K562 (cell line): Measurements from ENCODE around the gene TMEM163. TPM values are rescaled to one million over a fixed set of nuclear protein-coding genes. Genes with fewer than 3 reads are reported as not detected.

Experiments
- ATAC-seq: fragments of 200-7000 bp; cut with Tn5 transposase; 3 replicates; pipeline ENCODE4 v1.9.1; 2020; ENCODE audit warnings: moderate library complexity
- BruUV-seq: library from RNA; stranded (reverse); fragments of 400-500 nt; replicated peaks from 2 replicates; lab custom pipeline; 2021; lab: Mats Ljungman, UMichigan
- CTCF ChIA-PET: fragments of 300-600 bp; formaldehyde crosslinking; extraction: SDS; loops from one replicate; lab custom pipeline; 2021; ENCODE audit warnings: low intra/inter-chr PET ratio; lab: Yijun Ruan, JAX
- POLR2A ChIA-PET: fragments of 300-600, 350-650 bp; sonication (Branson Sonifier 250); formaldehyde crosslinking; extraction: SDS; loops from one replicate; lab custom pipeline; 2021; ENCODE audit warnings: antibody characterized with exemption, inconsistent platforms; lab: Yijun Ruan, JAX
- DNase-seq, 4 experiments: peaks; one replicate each; pipeline versions ENCODE4 v3.0.0 to v3.0.0-alpha.2; 2011 to 2018; ENCODE audit warnings: low spot score in 3 of 4, mixed read lengths in 3 of 4; ENCODE audit errors: extremely low read depth in 1 of 4
- FAIRE-seq: peaks from 2 replicates; lab custom pipeline; 2011; peaks lifted over from hg19 to GRCh38; lab: Jason Lieb, UNC
- H2AFZ ChIP-seq: 2 replicates; pipeline ENCODE4 v1.6.0; 2011; ENCODE audit warnings: low read depth, low read length, control low read depth, inconsistent platforms
- H3K27ac ChIP-seq: fragments of 200-600 bp; 3 replicates; pipeline ENCODE4 v1.8.0; 2011; ENCODE audit warnings: low read depth, mild to moderate bottlenecking, control low read depth, inconsistent platforms, low read length, moderate library complexity, mixed read lengths; ENCODE audit errors: extremely low read depth
- H3K27me3 ChIP-seq, 2 experiments: fragments of 300-600 bp in 1 of 2; 2 replicates in 1 of 2; 3 replicates in 1 of 2; pipeline versions ENCODE4 v1.6.0 to v1.8.0; 2011; ENCODE audit warnings: inconsistent platforms in 2 of 2, low read length in 2 of 2, mild to moderate bottlenecking in 1 of 2, mixed read lengths in 1 of 2, moderate library complexity in 1 of 2; ENCODE audit not compliant: control insufficient read depth in 2 of 2, insufficient read depth in 2 of 2
- H3K36me3 ChIP-seq: fragments of 300-600 bp; 3 replicates; pipeline ENCODE4 v1.8.0; 2011; ENCODE audit warnings: mild to moderate bottlenecking, low read length, inconsistent platforms; ENCODE audit not compliant: control insufficient read depth, insufficient read depth
- H3K4me1 ChIP-seq, 2 experiments: fragments of 200-600 bp in 1 of 2; replicated peaks in 1 of 2; 2 replicates in 1 of 2; 3 replicates in 1 of 2; pipeline versions ENCODE4 v1.5.1 to v1.8.0; 2011; ENCODE audit warnings: inconsistent platforms in 2 of 2, low read length in 2 of 2, mild to moderate bottlenecking in 1 of 2, mixed read lengths in 1 of 2, moderate library complexity in 1 of 2; ENCODE audit not compliant: control insufficient read depth in 2 of 2, insufficient read depth in 2 of 2
- H3K4me2 ChIP-seq: 2 replicates; pipeline ENCODE4 v1.6.1; 2011; ENCODE audit warnings: low read length, control low read depth, inconsistent platforms, mixed read lengths; ENCODE audit not compliant: insufficient read depth
- H3K4me3 ChIP-seq: fragments of 200-600 bp; sonication (generic), shearing (Covaris generic); 2 replicates; pipeline ENCODE4 v1.5.1; 2016; ENCODE audit warnings: control low read depth, inconsistent platforms
- H3K79me2 ChIP-seq: fragments of 200-600 bp; 3 replicates; pipeline ENCODE4 v1.8.0; 2011; ENCODE audit warnings: low read length, inconsistent platforms; ENCODE audit not compliant: control insufficient read depth, insufficient read depth
- H3K9ac ChIP-seq, 2 experiments: 2 replicates each; pipeline versions ENCODE4 v1.6.0 to v1.6.1; 2011; ENCODE audit warnings: low read depth in 2 of 2, low read length in 2 of 2, control low read depth in 1 of 2, inconsistent platforms in 1 of 2, mild to moderate bottlenecking in 1 of 2, mixed read lengths in 1 of 2; ENCODE audit not compliant: insufficient read depth in 1 of 2
- H3K9me1 ChIP-seq: one replicate; pipeline ENCODE4 v1.6.0; 2011; ENCODE audit warnings: inconsistent platforms, mild to moderate bottlenecking, low read length, moderate library complexity; ENCODE audit not compliant: control insufficient read depth, insufficient read depth
- H3K9me3 ChIP-seq: replicated peaks from 2 replicates; pipeline ENCODE4 v1.5.1; 2011; ENCODE audit warnings: low read depth, low read length, inconsistent platforms; ENCODE audit not compliant: control insufficient read depth, insufficient read depth
- H4K20me1 ChIP-seq: replicated peaks from 2 replicates; pipeline ENCODE4 v1.6.1; 2011; ENCODE audit warnings: low read length, inconsistent platforms, mixed read lengths; ENCODE audit not compliant: control insufficient read depth, insufficient read depth
- ETV5 ChIP-seq: sonication (generic); formaldehyde crosslinking; IDR thresholded peaks from 2 replicates; pipeline ENCODE4 v1.4.0; 2020; ENCODE audit warnings: low read depth, mild to moderate bottlenecking, missing genetic modification reagents
- GATAD2A ChIP-seq: fragments of 450-650 bp; IDR thresholded peaks from 2 replicates; pipeline ENCODE4 v1.6.1; 2017
- HIVEP1 ChIP-seq: fragments of 250-450 bp; sonication (Bioruptor Pico); IDR thresholded peaks from 2 replicates; pipeline ENCODE4 v1.4.0; 2020; ENCODE audit warnings: mild to moderate bottlenecking
- HMG20A ChIP-seq: fragments of 450-650 bp; formaldehyde crosslinking; conservative IDR thresholded peaks from 2 replicates; pipeline ENCODE4 v1.4.0; 2020; ENCODE audit warnings: mild to moderate bottlenecking, mixed read lengths
- HNRNPK ChIP-seq: fragments of 200-400 bp; formaldehyde crosslinking; IDR thresholded peaks from one replicate; pipeline ENCODE4 v1.6.1; 2018; ENCODE audit warnings: mild to moderate bottlenecking, low read depth, low read length; ENCODE audit not compliant: poor library complexity, severe bottlenecking
- MYC ChIP-seq, 2 experiments: fragments of 250-450 bp in 1 of 2; sonication (Bioruptor Pico) in 1 of 2; IDR thresholded peaks; 2 replicates each; pipeline versions ENCODE4 v1.5.1 to v1.6.1; 2012 to 2021; ENCODE audit warnings: low read depth in 2 of 2, borderline replicate concordance in 1 of 2, improper control_type of control experiment in 1 of 2, low read length in 1 of 2, mild to moderate bottlenecking in 1 of 2, moderate library complexity in 1 of 2
- RUNX1 ChIP-seq: sonication (generic); IDR thresholded peaks from 2 replicates; pipeline ENCODE4 v1.6.1; 2016; ENCODE audit warnings: antibody characterized with exemption, low read depth
- ZNF764 ChIP-seq: fragments of 250-450 bp; sonication (Bioruptor Pico); IDR thresholded peaks from 2 replicates; pipeline ENCODE4 v1.4.0; 2020; ENCODE audit warnings: low read depth, mild to moderate bottlenecking, moderate library complexity
- ZSCAN29 ChIP-seq: fragments of 450-650 bp; IDR thresholded peaks from 2 replicates; pipeline ENCODE4 v1.6.1; 2017
- in situ Hi-C: fragments of 300-500 bp; cut with MboI; formaldehyde crosslinking; loops from 4 replicates; pipeline ENCODE4 v1.15.0; 2018; ENCODE audit warnings: inconsistent platforms, mixed read lengths
- intact Hi-C: fragments of 100-400 bp; cut with micrococcal nuclease; formaldehyde crosslinking; loops from 2 replicates; pipeline ENCODE4 v1.14.2; 2022
- polyA plus RNA-seq, 8 experiments: library from polyadenylated mRNA; depleted of rRNA in 4 of 8; stranded (reverse) in 5 of 8; unstranded in 3 of 8; fragments of >200 nt; fragmentation: Nextera tagmentation in 2 of 8; fragmentation: Illumina TruSeq in 1 of 8; extraction: Ambion mirVana in 2 of 8; extraction: Trizol in 1 of 8; gene quantifications; 2 replicates each; pipeline versions ENCODE4 v1.2.1 to v1.2.3, GENCODE V29; 2011 to 2014; ENCODE audit warnings: inconsistent platforms in 1 of 8, missing spikeins in 1 of 8
- total RNA-seq, 7 experiments: library from RNA; depleted of rRNA in 6 of 7; stranded (reverse); fragments of >200 nt in 6 of 7; fragmentation: Illumina TruSeq in 2 of 7; extraction: Trizol in 2 of 7; gene quantifications; 2 replicates each; pipeline versions ENCODE4 v1.2.1 to v1.2.3, GENCODE V29; 2011 to 2021; ENCODE audit warnings: low replicate concordance in 1 of 7
- TF ChIP-seq, protein P1 (sequence below): IDR thresholded peaks from 2 replicates; pipeline ENCODE4 v1.6.1; 2016; ENCODE audit warnings: missing genetic modification characterization, missing compliant biosample characterization
- TF ChIP-seq, protein P2 (sequence below): sonication (generic); formaldehyde crosslinking; IDR thresholded peaks from 2 replicates; pipeline ENCODE4 v1.8.1; 2023; ENCODE audit warnings: mild to moderate bottlenecking, missing genetic modification reagents

The TMEM163 gene
- total and polyA plus RNA-seq, 9 of the 15 experiments (the other 6 are each of a cell fraction or from before 2014, with no cell fraction given) = 0.04 to 0.68 (median 0.16) TPM; not detected in 3

DNA sequence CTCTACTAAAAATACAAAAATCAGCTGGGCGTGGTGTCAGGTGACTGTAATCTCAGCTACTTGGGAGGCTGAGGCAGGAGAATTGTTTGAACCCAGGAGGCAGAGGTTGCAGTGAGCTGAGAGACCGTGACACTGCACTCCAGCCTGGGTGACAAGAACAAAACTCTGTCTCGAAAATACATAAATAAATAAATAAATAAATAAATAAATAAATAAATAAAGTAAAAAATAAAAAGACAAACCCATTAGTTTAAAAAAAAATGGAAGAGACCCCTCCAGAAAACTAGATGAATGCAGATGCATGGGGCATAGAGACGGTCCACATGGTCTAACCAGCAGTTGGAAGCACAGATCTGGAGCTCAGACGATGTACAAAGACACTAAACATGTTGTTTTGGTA lies 18.1 kb downstream of the TMEM163 start (continued):
- TF ChIP-seq, protein P1, sequence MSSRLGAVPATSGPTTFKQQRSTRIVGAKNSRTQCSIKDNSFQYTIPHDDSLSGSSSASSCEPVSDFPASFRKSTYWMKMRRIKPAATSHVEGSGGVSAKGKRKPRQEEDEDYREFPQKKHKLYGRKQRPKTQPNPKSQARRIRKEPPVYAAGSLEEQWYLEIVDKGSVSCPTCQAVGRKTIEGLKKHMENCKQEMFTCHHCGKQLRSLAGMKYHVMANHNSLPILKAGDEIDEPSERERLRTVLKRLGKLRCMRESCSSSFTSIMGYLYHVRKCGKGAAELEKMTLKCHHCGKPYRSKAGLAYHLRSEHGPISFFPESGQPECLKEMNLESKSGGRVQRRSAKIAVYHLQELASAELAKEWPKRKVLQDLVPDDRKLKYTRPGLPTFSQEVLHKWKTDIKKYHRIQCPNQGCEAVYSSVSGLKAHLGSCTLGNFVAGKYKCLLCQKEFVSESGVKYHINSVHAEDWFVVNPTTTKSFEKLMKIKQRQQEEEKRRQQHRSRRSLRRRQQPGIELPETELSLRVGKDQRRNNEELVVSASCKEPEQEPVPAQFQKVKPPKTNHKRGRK (tag) = no peak
- TF ChIP-seq HIVEP1 (CRISPR knock-in tag) (no peak), HNRNPK (no peak), ETV5 (no peak)
- TF ChIP-seq, protein P2, sequence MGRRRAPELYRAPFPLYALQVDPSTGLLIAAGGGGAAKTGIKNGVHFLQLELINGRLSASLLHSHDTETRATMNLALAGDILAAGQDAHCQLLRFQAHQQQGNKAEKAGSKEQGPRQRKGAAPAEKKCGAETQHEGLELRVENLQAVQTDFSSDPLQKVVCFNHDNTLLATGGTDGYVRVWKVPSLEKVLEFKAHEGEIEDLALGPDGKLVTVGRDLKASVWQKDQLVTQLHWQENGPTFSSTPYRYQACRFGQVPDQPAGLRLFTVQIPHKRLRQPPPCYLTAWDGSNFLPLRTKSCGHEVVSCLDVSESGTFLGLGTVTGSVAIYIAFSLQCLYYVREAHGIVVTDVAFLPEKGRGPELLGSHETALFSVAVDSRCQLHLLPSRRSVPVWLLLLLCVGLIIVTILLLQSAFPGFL (CRISPR knock-in tag) = no peak

DNA sequence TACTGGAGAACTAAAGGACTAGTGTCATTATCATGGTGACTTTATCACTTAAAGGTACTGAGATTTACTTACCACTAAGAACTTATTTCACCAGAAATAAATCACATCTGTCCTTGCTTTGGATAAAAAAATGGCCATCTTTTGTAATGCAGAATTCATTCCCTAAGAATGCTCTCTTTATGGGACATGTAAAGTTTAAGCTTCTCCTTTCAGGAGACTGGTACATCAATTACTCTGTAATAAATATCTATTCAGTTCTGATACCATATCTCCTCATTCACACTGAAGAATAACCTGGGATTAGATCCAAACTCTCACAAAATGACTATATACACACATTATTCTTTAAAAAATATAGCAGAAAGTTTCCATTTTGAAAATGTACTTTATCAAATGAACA lies 24.4 kb downstream of the TMEM163 start:
- no peaks in the 10 kb centered on the region for H3K9me1 ChIP-seq
- no peak overlapping the region for H3K4me2 ChIP-seq
- H3K27ac ChIP-seq = no peak overlapping the region
- no peaks in the 10 kb centered on the region for H3K9me3 ChIP-seq
- H3K4me3 ChIP-seq = no peak overlapping the region
- POLR2A ChIA-PET = no interaction called here
- H4K20me1 ChIP-seq = no peaks in the 10 kb centered on the region
- TF ChIP-seq HMG20A (CRISPR knock-in tag) (no peak), GATAD2A (no peak), ZSCAN29 (no peak), ZNF764 (CRISPR knock-in tag) (no peak), MYC (IDR thresholded peaks at IDR 0.05; ENCODE audit: low read depth, low read length) (no peak), MYC (CRISPR knock-in tag; IDR thresholded peaks at IDR 0.05; ENCODE audit: borderline replicate concordance, low read depth) (no peak), RUNX1 (no peak)
- TF ChIP-seq, all 486 proteins: peak for 0
- H3K36me3 ChIP-seq = no peaks in the 10 kb centered on the region
- H3K27me3 ChIP-seq = peaks cover 0 to 9% of the 10 kb centered on the region in 2 experiments; a peak in 3 of 5 replicates
- intact Hi-C loops (no loop called here), in situ Hi-C loops (no loop called here)
- FAIRE-seq (no peak), ATAC-seq (no peak), DNase-seq (no peak)
- H3K9ac ChIP-seq = no peak overlapping the region
- H3K79me2 ChIP-seq = no peaks in the 10 kb centered on the region
- no peaks in the 10 kb centered on the region for H3K4me1 ChIP-seq
- CTCF ChIA-PET = no interaction called here
- BruUV-seq = no TSS peak
- H2AFZ ChIP-seq = no peak overlapping the region
